Fibroblast of lung (primary cell): Measurements from ENCODE around the gene EPHB3. TPM values are rescaled to one million over a fixed set of nuclear protein-coding genes. Genes with fewer than 3 reads are reported as not detected.

Experiments
- DNase-seq, 2 donors: peaks; one replicate each; pipeline versions ENCODE4 v3.0.0 to v3.0.0-alpha.2; 2010; ENCODE audit warnings: low read depth in 2 of 2
- H2AFZ ChIP-seq: 2 replicates; pipeline ENCODE4 v1.5.1; 2012; ENCODE audit warnings: low read length, control low read depth, inconsistent platforms
- H3K27ac ChIP-seq: 2 replicates; pipeline ENCODE4 v1.5.1; 2011; ENCODE audit warnings: low read length, control low read depth; ENCODE audit not compliant: insufficient read depth
- H3K27me3 ChIP-seq: 2 replicates; pipeline ENCODE4 v1.5.1; 2011; ENCODE audit warnings: mild to moderate bottlenecking, low read length; ENCODE audit not compliant: control insufficient read depth, insufficient read depth
- H3K36me3 ChIP-seq: 2 replicates; pipeline ENCODE4 v1.5.1; 2011; ENCODE audit warnings: low read length; ENCODE audit not compliant: control insufficient read depth, insufficient read depth
- H3K4me1 ChIP-seq: 2 replicates; pipeline ENCODE4 v1.5.1; 2011; ENCODE audit warnings: low read length; ENCODE audit not compliant: control insufficient read depth, insufficient read depth; ENCODE audit errors: extremely low read depth
- H3K4me2 ChIP-seq: 2 replicates; pipeline ENCODE4 v1.5.1; 2011; ENCODE audit warnings: low read length, control low read depth; ENCODE audit not compliant: insufficient read depth; ENCODE audit errors: extremely low read depth
- H3K4me3 ChIP-seq, 4 experiments: fragments of 200-600 bp in 1 of 4; sonication (generic) in 1 of 4; replicated peaks in 1 of 4; 2 replicates each; pipeline ENCODE4 v1.5.1; 2011 to 2016; ENCODE audit warnings: low read length in 4 of 4, low read depth in 3 of 4, mild to moderate bottlenecking in 3 of 4, control low read depth in 2 of 4, inconsistent platforms in 1 of 4, mixed read lengths in 1 of 4; ENCODE audit not compliant: insufficient read depth in 1 of 4; ENCODE audit errors: control extremely low read depth in 1 of 4
- H3K79me2 ChIP-seq: 2 replicates; pipeline ENCODE4 v1.5.1; 2012; ENCODE audit warnings: mild to moderate bottlenecking, low read length, inconsistent platforms; ENCODE audit not compliant: control insufficient read depth, insufficient read depth
- H3K9ac ChIP-seq: 2 replicates; pipeline ENCODE4 v1.5.1; 2011; ENCODE audit warnings: mild to moderate bottlenecking, low read length, control low read depth; ENCODE audit not compliant: insufficient read depth
- H3K9me3 ChIP-seq: 2 replicates; pipeline ENCODE4 v1.5.1; 2012; ENCODE audit warnings: low read depth, low read length; ENCODE audit not compliant: control insufficient read depth, insufficient read depth
- H4K20me1 ChIP-seq: 2 replicates; pipeline ENCODE4 v1.5.1; 2011; ENCODE audit warnings: low read length; ENCODE audit not compliant: control insufficient read depth, insufficient read depth; ENCODE audit errors: extremely low read depth
- CTCF ChIP-seq, 2 donors: IDR thresholded peaks in 1 of 2; conservative IDR thresholded peaks in 1 of 2; 1 replicate in 1 of 2; 2 replicates in 1 of 2; pipeline ENCODE4 v1.5.1; 2011 to 2012; ENCODE audit warnings: low read length in 2 of 2, control low read depth in 1 of 2, inconsistent platforms in 1 of 2, low read depth in 1 of 2, mild to moderate bottlenecking in 1 of 2
- EZH2 ChIP-seq: IDR thresholded peaks from 2 replicates; pipeline ENCODE4 v1.5.1; 2012; ENCODE audit warnings: low read length, control low read depth, mild to moderate bottlenecking; ENCODE audit errors: missing control alignments
- polyA plus RNA-seq, 2 donors: library from polyadenylated mRNA; depleted of rRNA in 1 of 2; stranded (reverse) in 1 of 2; unstranded in 1 of 2; fragments of >200 nt; gene quantifications; 2 replicates each; pipeline ENCODE4 v1.2.1, GENCODE V29; 2011 to 2012; ENCODE audit warnings: missing spikeins in 1 of 2
- total RNA-seq: library from RNA; depleted of rRNA; stranded (reverse); fragments of >200 nt; gene quantifications from 2 replicates; pipeline ENCODE4 v1.2.1, GENCODE V29; 2014

EPHB3 gene
- total and polyA plus RNA-seq, 2 donors (not counting 1 experiment from before 2014, with no cell fraction given): 1.6 to 7.6 TPM

GRCh38 chr3:184532940-184533732 is 28.4 kb upstream of the EPHB3 start:
- no peak for TF ChIP-seq CTCF (conservative IDR thresholded peaks at IDR 0.05 in 1 of 2, IDR thresholded peaks at IDR 0.05 in 1 of 2; ENCODE audit: low read depth in 1 of 2, low read length in 2 of 2)
- no peak for TF ChIP-seq EZH2
- no peak overlapping the region for H3K4me3 ChIP-seq
- H2AFZ ChIP-seq: no peak overlapping the region
- no peaks in the 10 kb centered on the region for H3K36me3 ChIP-seq
- no peak overlapping the region for H3K9ac ChIP-seq
- no peak for DNase-seq
- H3K27me3 ChIP-seq: peaks cover 14% of the 10 kb centered on the region
- no peaks in the 10 kb centered on the region for H3K9me3 ChIP-seq
- H3K27ac ChIP-seq: no peak overlapping the region
- H3K4me1 ChIP-seq: no peaks in the 10 kb centered on the region
- no peaks in the 10 kb centered on the region for H4K20me1 ChIP-seq
- H3K79me2 ChIP-seq: no peaks in the 10 kb centered on the region
- no peak overlapping the region for H3K4me2 ChIP-seq

- H3K4me1 ChIP-seq: no peaks in the 10 kb centered on the region
- no peak for DNase-seq
- no peak overlapping the region for H3K9ac ChIP-seq
- no peaks in the 10 kb centered on the region for H3K36me3 ChIP-seq
- H3K9me3 ChIP-seq: no peaks in the 10 kb centered on the region
- H4K20me1 ChIP-seq: no peaks in the 10 kb centered on the region
- peaks cover 30% of the 10 kb centered on the region for H3K27me3 ChIP-seq
- no peak overlapping the region for H3K4me3 ChIP-seq
- H3K79me2 ChIP-seq: no peaks in the 10 kb centered on the region
- no peak overlapping the region for H2AFZ ChIP-seq
- no peak for TF ChIP-seq CTCF (conservative IDR thresholded peaks at IDR 0.05 in 1 of 2, IDR thresholded peaks at IDR 0.05 in 1 of 2; ENCODE audit: low read depth in 1 of 2, low read length in 2 of 2)
- peak; percentile 17 for TF ChIP-seq EZH2
- no peak overlapping the region for H3K27ac ChIP-seq
- H3K4me2 ChIP-seq: no peak overlapping the region
These were observed 23.5 kb upstream of the EPHB3 start for GRCh38 chr3:184537885-184538665.

GRCh38 chr3:184538666-184539431 is 22.7 kb upstream of the EPHB3 start:
- no peaks in the 10 kb centered on the region for H3K36me3 ChIP-seq
- no peak overlapping the region for H3K27ac ChIP-seq
- no peak overlapping the region for H3K9ac ChIP-seq
- no peaks in the 10 kb centered on the region for H3K79me2 ChIP-seq
- no peak for DNase-seq
- H3K27me3 ChIP-seq: peaks cover 30% of the 10 kb centered on the region
- no peaks in the 10 kb centered on the region for H3K9me3 ChIP-seq
- no peak for TF ChIP-seq CTCF (conservative IDR thresholded peaks at IDR 0.05 in 1 of 2, IDR thresholded peaks at IDR 0.05 in 1 of 2; ENCODE audit: low read depth in 1 of 2, low read length in 2 of 2)
- no peak for TF ChIP-seq EZH2
- no peaks in the 10 kb centered on the region for H3K4me1 ChIP-seq
- H4K20me1 ChIP-seq: no peaks in the 10 kb centered on the region
- H2AFZ ChIP-seq: no peak overlapping the region
- no peak overlapping the region for H3K4me2 ChIP-seq
- H3K4me3 ChIP-seq: no peak overlapping the region
